HCT116 (cell line): ENCODE results near the gene ERG.

Experiments used
- CBX3 ChIP-seq: IDR thresholded peaks from 2 replicates; pipeline ENCODE4 v1.6.1; 2012; ENCODE audit warnings: low read depth
- CEBPB ChIP-seq: IDR thresholded peaks from 2 replicates; pipeline ENCODE4 v1.6.1; 2012; ENCODE audit warnings: low read depth
- RAD21 ChIP-seq: IDR thresholded peaks from 2 replicates; pipeline ENCODE4 v1.6.1; 2012; ENCODE audit warnings: low read depth, mild to moderate bottlenecking
- TCF7L2 ChIP-seq: IDR thresholded peaks from 2 replicates; pipeline ENCODE4 v1.7.0; 2011; ENCODE audit warnings: borderline replicate concordance, inconsistent platforms; ENCODE audit not compliant: insufficient read depth, insufficient read length; ENCODE audit errors: extremely low read depth
- ZNF274 ChIP-seq: fragments of 200-500 bp; sonication (Bioruptor generic); IDR thresholded peaks from 2 replicates; pipeline ENCODE4 v1.6.1; 2014; ENCODE audit warnings: mild to moderate bottlenecking, low read depth, low read length, inconsistent platforms
- TF ChIP-seq, protein P1 (sequence below), 3 experiments: fragments of 200-600 bp in 1 of 3; sonication (generic) in 1 of 3; IDR thresholded peaks in 2 of 3; conservative IDR thresholded peaks in 1 of 3; 2 replicates each; pipeline ENCODE4 v1.5.1; 2012 to 2017; ENCODE audit warnings: low read depth in 2 of 3, low read length in 2 of 3, antibody characterized with exemption in 1 of 3, borderline replicate concordance in 1 of 3, control low read depth in 1 of 3, mild to moderate bottlenecking in 1 of 3, mixed read lengths in 1 of 3, mixed run types in 1 of 3, moderate library complexity in 1 of 3; ENCODE audit not compliant: insufficient read depth in 1 of 3
- TF ChIP-seq, protein P2 (sequence below): IDR thresholded peaks from 2 replicates; pipeline ENCODE4 v1.6.1; 2012; ENCODE audit warnings: low read depth

DNA sequence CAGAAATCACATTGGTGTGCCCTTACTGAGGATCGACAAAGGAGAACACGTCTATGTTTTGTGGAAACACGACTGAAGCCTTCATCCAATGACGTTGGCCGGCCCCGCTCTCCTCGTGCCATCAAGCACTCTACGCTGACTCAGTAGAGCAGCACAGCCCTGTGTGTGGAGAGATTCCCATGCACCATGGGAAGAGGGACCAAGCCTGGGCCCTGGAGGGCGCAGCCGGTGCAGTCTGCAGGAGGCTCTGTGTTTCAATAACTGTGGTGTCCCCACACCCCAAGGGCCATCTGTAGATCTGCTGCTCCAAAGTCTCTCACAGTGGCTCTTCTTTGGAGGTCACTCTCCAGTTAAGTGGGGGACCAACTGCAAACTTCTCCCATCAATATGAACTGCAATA, 144.0 kb downstream of the ERG start:
- TF ChIP-seq, protein P1, sequence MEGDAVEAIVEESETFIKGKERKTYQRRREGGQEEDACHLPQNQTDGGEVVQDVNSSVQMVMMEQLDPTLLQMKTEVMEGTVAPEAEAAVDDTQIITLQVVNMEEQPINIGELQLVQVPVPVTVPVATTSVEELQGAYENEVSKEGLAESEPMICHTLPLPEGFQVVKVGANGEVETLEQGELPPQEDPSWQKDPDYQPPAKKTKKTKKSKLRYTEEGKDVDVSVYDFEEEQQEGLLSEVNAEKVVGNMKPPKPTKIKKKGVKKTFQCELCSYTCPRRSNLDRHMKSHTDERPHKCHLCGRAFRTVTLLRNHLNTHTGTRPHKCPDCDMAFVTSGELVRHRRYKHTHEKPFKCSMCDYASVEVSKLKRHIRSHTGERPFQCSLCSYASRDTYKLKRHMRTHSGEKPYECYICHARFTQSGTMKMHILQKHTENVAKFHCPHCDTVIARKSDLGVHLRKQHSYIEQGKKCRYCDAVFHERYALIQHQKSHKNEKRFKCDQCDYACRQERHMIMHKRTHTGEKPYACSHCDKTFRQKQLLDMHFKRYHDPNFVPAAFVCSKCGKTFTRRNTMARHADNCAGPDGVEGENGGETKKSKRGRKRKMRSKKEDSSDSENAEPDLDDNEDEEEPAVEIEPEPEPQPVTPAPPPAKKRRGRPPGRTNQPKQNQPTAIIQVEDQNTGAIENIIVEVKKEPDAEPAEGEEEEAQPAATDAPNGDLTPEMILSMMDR (IDR thresholded peaks at IDR 0.05 in 2 of 3, conservative IDR thresholded peaks at IDR 0.05 in 1 of 3; ENCODE audit: borderline replicate concordance in 1 of 3, insufficient read depth in 1 of 3, low read depth in 2 of 3, low read length in 2 of 3), result no peak
- no peak for TF ChIP-seq CBX3
- TF ChIP-seq TCF7L2, result no peak
- TF ChIP-seq, protein P2, sequence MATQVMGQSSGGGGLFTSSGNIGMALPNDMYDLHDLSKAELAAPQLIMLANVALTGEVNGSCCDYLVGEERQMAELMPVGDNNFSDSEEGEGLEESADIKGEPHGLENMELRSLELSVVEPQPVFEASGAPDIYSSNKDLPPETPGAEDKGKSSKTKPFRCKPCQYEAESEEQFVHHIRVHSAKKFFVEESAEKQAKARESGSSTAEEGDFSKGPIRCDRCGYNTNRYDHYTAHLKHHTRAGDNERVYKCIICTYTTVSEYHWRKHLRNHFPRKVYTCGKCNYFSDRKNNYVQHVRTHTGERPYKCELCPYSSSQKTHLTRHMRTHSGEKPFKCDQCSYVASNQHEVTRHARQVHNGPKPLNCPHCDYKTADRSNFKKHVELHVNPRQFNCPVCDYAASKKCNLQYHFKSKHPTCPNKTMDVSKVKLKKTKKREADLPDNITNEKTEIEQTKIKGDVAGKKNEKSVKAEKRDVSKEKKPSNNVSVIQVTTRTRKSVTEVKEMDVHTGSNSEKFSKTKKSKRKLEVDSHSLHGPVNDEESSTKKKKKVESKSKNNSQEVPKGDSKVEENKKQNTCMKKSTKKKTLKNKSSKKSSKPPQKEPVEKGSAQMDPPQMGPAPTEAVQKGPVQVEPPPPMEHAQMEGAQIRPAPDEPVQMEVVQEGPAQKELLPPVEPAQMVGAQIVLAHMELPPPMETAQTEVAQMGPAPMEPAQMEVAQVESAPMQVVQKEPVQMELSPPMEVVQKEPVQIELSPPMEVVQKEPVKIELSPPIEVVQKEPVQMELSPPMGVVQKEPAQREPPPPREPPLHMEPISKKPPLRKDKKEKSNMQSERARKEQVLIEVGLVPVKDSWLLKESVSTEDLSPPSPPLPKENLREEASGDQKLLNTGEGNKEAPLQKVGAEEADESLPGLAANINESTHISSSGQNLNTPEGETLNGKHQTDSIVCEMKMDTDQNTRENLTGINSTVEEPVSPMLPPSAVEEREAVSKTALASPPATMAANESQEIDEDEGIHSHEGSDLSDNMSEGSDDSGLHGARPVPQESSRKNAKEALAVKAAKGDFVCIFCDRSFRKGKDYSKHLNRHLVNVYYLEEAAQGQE, result no peak
- TF ChIP-seq RAD21, result no peak
- TF ChIP-seq ZNF274, result no peak
- no peak for TF ChIP-seq CEBPB
